IMR-90 (cell line): ENCODE data around the gene RASSF6. TPM values are rescaled to one million over a fixed set of nuclear protein-coding genes. Genes with fewer than 3 reads are reported as not detected.

ENCODE experiments used
- ATAC-seq: fragments of 200-7000 bp; cut with Tn5 transposase; 2 replicates; pipeline ENCODE4 v1.9.1; 2020; ENCODE audit warnings: low read depth, mild to moderate bottlenecking, moderate library complexity
- BruUV-seq: library from RNA; stranded (reverse); fragments of 400-500 nt; replicated peaks from 2 replicates; lab custom pipeline; 2021; lab: Mats Ljungman, UMichigan
- CTCF ChIA-PET: fragments of 300-600 bp; formaldehyde crosslinking; extraction: SDS; loops from one replicate; lab custom pipeline; 2021; ENCODE audit warnings: antibody characterized with exemption; lab: Yijun Ruan, JAX
- POLR2A ChIA-PET: fragments of 300-600 bp; sonication (Branson Sonifier 250); formaldehyde crosslinking; loops from one replicate; lab custom pipeline; 2022; ENCODE audit warnings: antibody characterized with exemption; ENCODE audit not compliant: unreplicated experiment; lab: Charles Lee
- DNase-seq: peaks from one replicate; pipeline ENCODE4 v3.0.0; 2013
- H2AFZ ChIP-seq: replicated peaks from 2 replicates; pipeline ENCODE3; 2013; ENCODE audit warnings: low read length, mild to moderate bottlenecking; ENCODE audit not compliant: poor library complexity
- H2AK5ac ChIP-seq: 2 replicates; pipeline ENCODE4 v1.6.1; 2013; ENCODE audit warnings: low read depth, low read length, inconsistent platforms
- H2AK9ac ChIP-seq: replicated peaks from 2 replicates; pipeline ENCODE3; 2013; ENCODE audit warnings: mild to moderate bottlenecking, low read depth, low read length, moderate library complexity; ENCODE audit not compliant: poor library complexity
- H2BK120ac ChIP-seq: 2 replicates; pipeline ENCODE4 v1.6.1; 2013; ENCODE audit warnings: low read depth, low read length, inconsistent platforms
- H2BK15ac ChIP-seq: 3 replicates; pipeline ENCODE4 v1.6.1; 2013; ENCODE audit warnings: low read depth, low read length, inconsistent platforms
- H2BK20ac ChIP-seq: 2 replicates; pipeline ENCODE4 v1.6.1; 2013; ENCODE audit warnings: low read depth, mild to moderate bottlenecking, inconsistent platforms, low read length, moderate library complexity
- H2BK5ac ChIP-seq: 2 replicates; pipeline ENCODE4 v1.6.1; 2013; ENCODE audit warnings: mild to moderate bottlenecking, low read depth, low read length, inconsistent platforms; ENCODE audit not compliant: poor library complexity, severe bottlenecking
- H3K14ac ChIP-seq: replicated peaks from 2 replicates; pipeline ENCODE4 v1.6.1; 2013; ENCODE audit warnings: low read depth, low read length, inconsistent platforms
- H3K18ac ChIP-seq: 2 replicates; pipeline ENCODE4 v1.6.1; 2013; ENCODE audit warnings: low read depth, low read length, control low read depth
- H3K23ac ChIP-seq: 2 replicates; pipeline ENCODE4 v1.6.1; 2013; ENCODE audit warnings: low read depth, low read length, inconsistent platforms
- H3K27ac ChIP-seq: 2 replicates; pipeline ENCODE4 v1.5.1; 2013; ENCODE audit warnings: mild to moderate bottlenecking, control low read depth, low read length; ENCODE audit not compliant: insufficient read depth
- H3K27me3 ChIP-seq: 2 replicates; pipeline ENCODE4 v1.6.1; 2013; ENCODE audit warnings: low read length; ENCODE audit not compliant: control insufficient read depth, insufficient read depth
- H3K36me3 ChIP-seq: 2 replicates; pipeline ENCODE4 v1.6.1; 2013; ENCODE audit warnings: low read length, mixed read lengths; ENCODE audit not compliant: control insufficient read depth, insufficient read depth
- H3K4ac ChIP-seq: 2 replicates; pipeline ENCODE4 v1.6.1; 2013; ENCODE audit warnings: low read depth, low read length, inconsistent platforms
- H3K4me1 ChIP-seq: 2 replicates; pipeline ENCODE4 v1.6.1; 2013; ENCODE audit warnings: low read length, mixed read lengths; ENCODE audit not compliant: control insufficient read depth, insufficient read depth
- H3K4me2 ChIP-seq: 2 replicates; pipeline ENCODE4 v1.6.1; 2013; ENCODE audit warnings: low read depth, mild to moderate bottlenecking, control low read depth, low read length, moderate library complexity
- H3K4me3 ChIP-seq: 2 replicates; pipeline ENCODE4 v1.5.1; 2013; ENCODE audit warnings: low read depth, mild to moderate bottlenecking, control low read depth, low read length, moderate library complexity; ENCODE audit not compliant: insufficient read depth
- H3K56ac ChIP-seq: 2 replicates; pipeline ENCODE4 v1.6.1; 2013; ENCODE audit warnings: low read length, inconsistent platforms; ENCODE audit not compliant: insufficient read depth; ENCODE audit errors: extremely low read depth
- H3K79me1 ChIP-seq, 2 experiments: 2 replicates each; pipeline ENCODE4 v1.6.1; 2013; ENCODE audit warnings: low read length in 2 of 2, inconsistent platforms in 1 of 2, low read depth in 1 of 2
- H3K9ac ChIP-seq: 2 replicates; pipeline ENCODE4 v1.6.1; 2013; ENCODE audit warnings: low read depth, low read length, control low read depth
- H3K9me1 ChIP-seq: 2 replicates; pipeline ENCODE4 v1.6.1; 2013; ENCODE audit warnings: low read length, inconsistent platforms; ENCODE audit not compliant: insufficient read depth
- H3K9me3 ChIP-seq: 2 replicates; pipeline ENCODE4 v1.6.1; 2013; ENCODE audit warnings: low read length; ENCODE audit not compliant: control insufficient read depth, insufficient read depth
- H4K20me1 ChIP-seq: 2 replicates; pipeline ENCODE4 v1.6.1; 2013; ENCODE audit warnings: low read length, inconsistent platforms; ENCODE audit not compliant: insufficient read depth
- H4K5ac ChIP-seq: 2 replicates; pipeline ENCODE4 v1.6.1; 2013; ENCODE audit warnings: mild to moderate bottlenecking, low read depth, low read length, control low read depth
- H4K8ac ChIP-seq, 2 experiments: 2 replicates each; pipeline ENCODE4 v1.6.1; 2013; ENCODE audit warnings: low read depth in 2 of 2, low read length in 2 of 2, control low read depth in 1 of 2, inconsistent platforms in 1 of 2
- H4K91ac ChIP-seq: 2 replicates; pipeline ENCODE4 v1.6.1; 2013; ENCODE audit warnings: low read depth, low read length, inconsistent platforms; ENCODE audit not compliant: insufficient read depth
- BHLHE40 ChIP-seq: fragments of 150-350 bp; IDR thresholded peaks from 2 replicates; pipeline ENCODE4 v1.6.1; 2016; ENCODE audit warnings: mild to moderate bottlenecking, low read depth, low read length
- CEBPB ChIP-seq: IDR thresholded peaks from 2 replicates; pipeline ENCODE4 v1.6.1; 2012; ENCODE audit warnings: low read depth, low read length, improper control_type of control experiment
- CHD1 ChIP-seq: IDR thresholded peaks from 2 replicates; pipeline ENCODE4 v1.6.1; 2012; ENCODE audit warnings: low read depth, low read length, improper control_type of control experiment
- FOS ChIP-seq: fragments of 150-350 bp; IDR thresholded peaks from 2 replicates; pipeline ENCODE4 v1.6.1; 2016; ENCODE audit warnings: low read depth, low read length
- MAFK ChIP-seq: IDR thresholded peaks from 2 replicates; pipeline ENCODE4 v1.6.1; 2012; ENCODE audit warnings: low read depth, low read length, improper control_type of control experiment
- MAZ ChIP-seq: IDR thresholded peaks from 2 replicates; pipeline ENCODE4 v1.6.1; 2012; ENCODE audit warnings: low read depth, mild to moderate bottlenecking, low read length, improper control_type of control experiment, moderate library complexity, borderline replicate concordance
- MXI1 ChIP-seq: IDR thresholded peaks from 2 replicates; pipeline ENCODE4 v1.6.1; 2012; ENCODE audit warnings: low read depth, mild to moderate bottlenecking, low read length, moderate library complexity, borderline replicate concordance
- NFE2L2 ChIP-seq: fragments of 150-350 bp; IDR thresholded peaks from 2 replicates; pipeline ENCODE4 v1.6.1; 2016; ENCODE audit warnings: low read depth, mild to moderate bottlenecking, low read length
- POLR2A ChIP-seq: IDR thresholded peaks from 2 replicates; pipeline ENCODE4 v1.6.1; 2012; ENCODE audit warnings: mild to moderate bottlenecking, low read depth, low read length
- RAD21 ChIP-seq: IDR thresholded peaks from 2 replicates; pipeline ENCODE4 v1.6.1; 2012; ENCODE audit warnings: low read length, improper control_type of control experiment
- RCOR1 ChIP-seq: IDR thresholded peaks from 2 replicates; pipeline ENCODE4 v1.6.1; 2012; ENCODE audit warnings: mild to moderate bottlenecking, low read length, improper control_type of control experiment; ENCODE audit not compliant: insufficient replicate concordance
- RFX5 ChIP-seq: IDR thresholded peaks from 2 replicates; pipeline ENCODE4 v1.8.0; 2012; ENCODE audit warnings: low read depth, mild to moderate bottlenecking, low read length, moderate library complexity
- SMC3 ChIP-seq: fragments of 150-350 bp; IDR thresholded peaks from 2 replicates; pipeline ENCODE4 v1.6.1; 2016; ENCODE audit warnings: low read depth, mild to moderate bottlenecking, antibody characterized with exemption, low read length, moderate library complexity
- whole genome bisulfite sequencing, 2 experiments: methylation state at CpG; one replicate each; pipeline versions ENCODE4 v1.1.5 to v1.1.7; 2013; ENCODE audit warnings: missing lambda C conversion rate in 2 of 2; ENCODE audit not compliant: insufficient read length in 1 of 2; ENCODE audit errors: extremely low coverage in 2 of 2; 5-methylcytosine and 5-hydroxymethylcytosine counted together
- dilution Hi-C: fragments of 300-500 bp; cut with HindIII; formaldehyde crosslinking; loops from one replicate; pipeline ENCODE4 v1.14.3; 2018; ENCODE audit warnings: low sequenced_read_pairs; ENCODE audit not compliant: unreplicated experiment
- in situ Hi-C: fragments of 300-500 bp; cut with MboI; formaldehyde crosslinking; loops from 3 replicates; pipeline ENCODE4 v1.14.3; 2019; ENCODE audit warnings: low sequenced_read_pairs, inconsistent platforms, mixed read lengths
- intact Hi-C: fragments of 100-400 bp; cut with micrococcal nuclease; formaldehyde crosslinking; loops from 2 replicates; pipeline ENCODE4 v1.10.0; 2022
- polyA plus RNA-seq, 3 experiments: library from polyadenylated mRNA; depleted of rRNA; stranded (reverse); fragments of >200 nt; gene quantifications; 2 replicates each; pipeline ENCODE4 v1.2.3, GENCODE V29; 2012; ENCODE audit warnings: low replicate concordance in 1 of 3
- total RNA-seq: library from RNA; depleted of rRNA; stranded (reverse); fragments of >200 nt; gene quantifications from 2 replicates; pipeline ENCODE4 v1.2.3, GENCODE V29; 2012
- TF ChIP-seq, protein P1 (sequence below): fragments of 150-350 bp; IDR thresholded peaks from 2 replicates; pipeline ENCODE4 v1.6.1; 2016; ENCODE audit warnings: low read depth, mild to moderate bottlenecking, low read length, moderate library complexity, borderline replicate concordance
- TF ChIP-seq, protein P2 (sequence below): conservative IDR thresholded peaks from 2 replicates; pipeline ENCODE4 v1.5.1; 2012; ENCODE audit warnings: mild to moderate bottlenecking, low read depth, low read length, improper control_type of control experiment
- TF ChIP-seq, protein P3 (sequence below): fragments of 150-350 bp; IDR thresholded peaks from 2 replicates; pipeline ENCODE4 v1.6.1; 2017; ENCODE audit warnings: mild to moderate bottlenecking, antibody characterized with exemption, low read length, low read depth

RASSF6 gene
- total and polyA plus RNA-seq, 2 of the 4 experiments (the other 2 are of a cell fraction): not detected

- H3K9me3 ChIP-seq: no peaks in the 10 kb centered on the region
- no peak overlapping the region for H2AK5ac ChIP-seq
- H2BK15ac ChIP-seq: no peak overlapping the region
- ChIA-PET CTCF (interaction anchor here (1.5 kb wide), 1 partner anchor 16 kb away, joined by 3 read pairs; no protein-coding TSS in a partner anchor), POLR2A (interaction anchor here (0.6 kb wide), 1 partner anchor 11 kb away, joined by 3 read pairs; no protein-coding TSS in a partner anchor)
- dilution Hi-C loops (no loop called here), in situ Hi-C loops (no loop called here), intact Hi-C loops (no loop called here)
- WGBS, 2 experiments: 88% methylated on average over 1 of the region's 1 CpG; no CpG with 5 or more reads in 1 of the 2 experiments
- no peak overlapping the region for H2BK5ac ChIP-seq
- H3K9ac ChIP-seq: no peak overlapping the region
- no peak overlapping the region for H3K4ac ChIP-seq
- H3K14ac ChIP-seq: peak overlapping the region; percentile 65
- H3K9me1 ChIP-seq: no peaks in the 10 kb centered on the region
- no peak overlapping the region for H4K91ac ChIP-seq
- no peaks in the 10 kb centered on the region for H3K36me3 ChIP-seq
- ATAC-seq (peak; percentile 30), DNase-seq (peak; percentile 73)
- H3K27me3 ChIP-seq: peaks cover 3% of the 10 kb centered on the region; the same call in 1 of the 2 replicates
- H4K5ac ChIP-seq: no peak overlapping the region
- no peak overlapping the region for H3K23ac ChIP-seq
- H4K8ac ChIP-seq: no peak overlapping the region
- H3K27ac ChIP-seq: no peak overlapping the region
- H2AK9ac ChIP-seq: no peak overlapping the region
- no TSS peak for BruUV-seq
- H3K4me3 ChIP-seq: no peak overlapping the region
- no peaks in the 10 kb centered on the region for H4K20me1 ChIP-seq
- H3K4me1 ChIP-seq: no peaks in the 10 kb centered on the region
- no peak overlapping the region for H2BK120ac ChIP-seq
- no peak overlapping the region for H3K18ac ChIP-seq
- TF ChIP-seq MAFK (no peak), CEBPB (no peak), MAZ (no peak), MXI1 (no peak), SMC3 (no peak), NFE2L2 (no peak), FOS (no peak), BHLHE40 (no peak), CHD1 (no peak), RAD21 (no peak), RFX5 (no peak), POLR2A (no peak), RCOR1 (no peak)
- TF ChIP-seq, protein P1, sequence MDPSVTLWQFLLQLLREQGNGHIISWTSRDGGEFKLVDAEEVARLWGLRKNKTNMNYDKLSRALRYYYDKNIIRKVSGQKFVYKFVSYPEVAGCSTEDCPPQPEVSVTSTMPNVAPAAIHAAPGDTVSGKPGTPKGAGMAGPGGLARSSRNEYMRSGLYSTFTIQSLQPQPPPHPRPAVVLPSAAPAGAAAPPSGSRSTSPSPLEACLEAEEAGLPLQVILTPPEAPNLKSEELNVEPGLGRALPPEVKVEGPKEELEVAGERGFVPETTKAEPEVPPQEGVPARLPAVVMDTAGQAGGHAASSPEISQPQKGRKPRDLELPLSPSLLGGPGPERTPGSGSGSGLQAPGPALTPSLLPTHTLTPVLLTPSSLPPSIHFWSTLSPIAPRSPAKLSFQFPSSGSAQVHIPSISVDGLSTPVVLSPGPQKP: no peak
- TF ChIP-seq, protein P2, sequence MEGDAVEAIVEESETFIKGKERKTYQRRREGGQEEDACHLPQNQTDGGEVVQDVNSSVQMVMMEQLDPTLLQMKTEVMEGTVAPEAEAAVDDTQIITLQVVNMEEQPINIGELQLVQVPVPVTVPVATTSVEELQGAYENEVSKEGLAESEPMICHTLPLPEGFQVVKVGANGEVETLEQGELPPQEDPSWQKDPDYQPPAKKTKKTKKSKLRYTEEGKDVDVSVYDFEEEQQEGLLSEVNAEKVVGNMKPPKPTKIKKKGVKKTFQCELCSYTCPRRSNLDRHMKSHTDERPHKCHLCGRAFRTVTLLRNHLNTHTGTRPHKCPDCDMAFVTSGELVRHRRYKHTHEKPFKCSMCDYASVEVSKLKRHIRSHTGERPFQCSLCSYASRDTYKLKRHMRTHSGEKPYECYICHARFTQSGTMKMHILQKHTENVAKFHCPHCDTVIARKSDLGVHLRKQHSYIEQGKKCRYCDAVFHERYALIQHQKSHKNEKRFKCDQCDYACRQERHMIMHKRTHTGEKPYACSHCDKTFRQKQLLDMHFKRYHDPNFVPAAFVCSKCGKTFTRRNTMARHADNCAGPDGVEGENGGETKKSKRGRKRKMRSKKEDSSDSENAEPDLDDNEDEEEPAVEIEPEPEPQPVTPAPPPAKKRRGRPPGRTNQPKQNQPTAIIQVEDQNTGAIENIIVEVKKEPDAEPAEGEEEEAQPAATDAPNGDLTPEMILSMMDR: no peak
- TF ChIP-seq, protein P3, sequence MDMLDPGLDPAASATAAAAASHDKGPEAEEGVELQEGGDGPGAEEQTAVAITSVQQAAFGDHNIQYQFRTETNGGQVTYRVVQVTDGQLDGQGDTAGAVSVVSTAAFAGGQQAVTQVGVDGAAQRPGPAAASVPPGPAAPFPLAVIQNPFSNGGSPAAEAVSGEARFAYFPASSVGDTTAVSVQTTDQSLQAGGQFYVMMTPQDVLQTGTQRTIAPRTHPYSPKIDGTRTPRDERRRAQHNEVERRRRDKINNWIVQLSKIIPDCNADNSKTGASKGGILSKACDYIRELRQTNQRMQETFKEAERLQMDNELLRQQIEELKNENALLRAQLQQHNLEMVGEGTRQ: no peak
- no peak overlapping the region for H3K4me2 ChIP-seq
- H2AFZ ChIP-seq: no peak overlapping the region
- no peak overlapping the region for H3K56ac ChIP-seq
- H2BK20ac ChIP-seq: no peak overlapping the region
- H3K79me1 ChIP-seq: no peaks in the 10 kb centered on the region
Observed at GRCh38 chr4:73609706-73610105, 10.5 kb downstream of the RASSF6 start.
